HG03097 (cell line): ENCODE measurements around the gene MEIOSIN.
A peak's percentile ranks its signal among the peaks of the same experiment; 100 is the strongest.
"Not testable (repeated sequence)": the region's sequence is repeated elsewhere in the genome, so short reads cannot be mapped to it uniquely, and the experiment has no call there.

ENCODE experiments used
- ATAC-seq: cut with Tn5 transposase; IDR thresholded peaks from one replicate; pipeline ENCODE4 v1.9.1; 2021; ENCODE audit not compliant: unreplicated experiment, low FRiP score

The MEIOSIN gene

DNA sequence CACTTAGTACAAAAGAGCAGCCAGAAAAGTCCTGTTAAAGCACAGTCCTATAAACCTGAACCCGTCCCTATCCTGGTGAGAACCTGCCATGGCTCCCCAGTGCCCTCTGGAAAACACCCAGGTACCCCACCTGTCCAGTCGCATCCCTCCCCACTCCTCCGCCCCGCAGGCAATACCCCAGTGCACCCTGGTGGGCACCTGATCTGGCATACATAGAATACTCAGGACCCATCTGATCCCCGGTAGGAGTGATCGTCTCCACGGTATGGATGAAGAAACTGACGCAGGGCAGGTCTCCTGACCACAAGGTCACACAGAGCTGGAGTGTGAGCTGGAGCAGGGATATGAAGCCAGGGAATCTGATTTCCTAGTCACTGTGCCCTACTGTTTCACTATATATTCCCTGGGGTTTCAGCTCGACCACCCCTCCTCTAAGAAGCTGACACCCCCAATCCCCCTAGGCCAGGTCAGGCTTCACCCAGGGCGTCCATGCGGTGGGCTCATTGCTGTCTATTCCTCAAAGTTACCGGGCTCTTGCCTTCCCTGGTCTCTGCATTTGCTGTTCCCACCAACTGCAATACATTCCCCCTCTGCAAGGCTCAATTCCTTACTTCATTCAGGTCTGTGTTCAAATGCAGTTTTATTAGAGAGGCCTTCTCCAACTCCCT, 15.1 kb upstream of the MEIOSIN start:
- no peak for ATAC-seq

DNA sequence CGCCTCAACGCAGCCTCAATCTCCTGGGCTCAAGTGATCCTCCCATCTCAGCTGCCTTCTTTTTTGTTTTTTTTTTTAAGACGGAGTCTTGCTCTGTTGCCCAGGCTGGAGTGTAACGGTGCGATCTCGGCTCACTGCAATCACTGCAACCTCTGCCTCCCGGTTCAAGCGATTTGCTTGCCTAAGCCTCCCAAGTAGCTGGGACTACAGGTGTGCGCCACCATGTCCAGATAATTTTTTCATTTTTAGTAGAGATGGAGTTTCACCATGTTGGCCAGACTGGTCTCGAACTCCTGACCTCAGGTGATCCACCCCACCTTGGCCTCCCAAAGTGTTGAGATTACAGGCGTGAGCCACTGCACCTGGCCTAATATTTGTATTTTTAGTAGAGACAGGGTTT, 13.2 kb upstream of the MEIOSIN start:
- not testable (repeated sequence) for ATAC-seq

DNA sequence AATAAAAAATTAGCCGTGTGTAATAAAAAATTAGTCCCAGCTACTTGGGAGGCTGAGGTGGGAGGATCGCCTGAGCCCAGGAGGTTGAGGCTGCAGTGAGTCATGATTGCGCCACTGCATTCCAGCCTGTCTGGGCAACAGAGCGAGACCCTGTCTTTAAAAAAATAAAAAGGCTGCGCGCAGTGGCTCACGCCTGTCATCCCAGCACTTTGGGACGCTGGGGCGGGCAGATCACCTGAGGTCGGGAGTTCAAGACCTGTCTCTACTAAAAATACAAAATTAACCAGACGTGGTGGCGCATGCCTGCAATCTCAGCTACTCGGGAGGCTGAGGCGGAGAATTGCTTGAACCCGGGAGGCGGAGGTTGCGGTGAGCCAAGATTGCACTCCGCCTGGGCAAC, 4.6 kb upstream of the MEIOSIN start:
- not testable (repeated sequence) for ATAC-seq

DNA sequence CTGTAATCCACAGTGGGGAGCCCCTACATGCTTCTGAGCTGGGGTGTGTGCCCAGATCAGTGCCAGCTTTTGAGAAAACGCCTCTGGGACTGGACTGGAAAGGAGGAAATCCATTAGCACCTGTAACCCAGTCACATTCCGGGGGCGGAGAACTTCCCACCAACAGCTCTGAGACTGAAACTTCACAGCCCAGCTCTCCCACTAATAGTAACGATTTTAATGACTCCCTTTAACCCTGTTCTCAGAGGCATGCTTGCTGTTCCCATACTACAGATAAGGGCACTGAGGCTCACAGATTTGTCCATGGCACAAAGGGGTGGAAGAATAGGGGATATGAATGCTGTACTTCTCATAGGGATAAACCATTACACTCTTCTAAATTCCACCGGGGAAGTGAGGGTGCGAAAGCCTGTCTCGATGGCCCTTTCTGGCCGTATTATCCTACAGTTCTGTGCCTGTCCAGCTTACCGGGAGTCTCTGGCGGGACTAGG, 3.4 kb upstream of the MEIOSIN start:
- no peak for ATAC-seq

DNA sequence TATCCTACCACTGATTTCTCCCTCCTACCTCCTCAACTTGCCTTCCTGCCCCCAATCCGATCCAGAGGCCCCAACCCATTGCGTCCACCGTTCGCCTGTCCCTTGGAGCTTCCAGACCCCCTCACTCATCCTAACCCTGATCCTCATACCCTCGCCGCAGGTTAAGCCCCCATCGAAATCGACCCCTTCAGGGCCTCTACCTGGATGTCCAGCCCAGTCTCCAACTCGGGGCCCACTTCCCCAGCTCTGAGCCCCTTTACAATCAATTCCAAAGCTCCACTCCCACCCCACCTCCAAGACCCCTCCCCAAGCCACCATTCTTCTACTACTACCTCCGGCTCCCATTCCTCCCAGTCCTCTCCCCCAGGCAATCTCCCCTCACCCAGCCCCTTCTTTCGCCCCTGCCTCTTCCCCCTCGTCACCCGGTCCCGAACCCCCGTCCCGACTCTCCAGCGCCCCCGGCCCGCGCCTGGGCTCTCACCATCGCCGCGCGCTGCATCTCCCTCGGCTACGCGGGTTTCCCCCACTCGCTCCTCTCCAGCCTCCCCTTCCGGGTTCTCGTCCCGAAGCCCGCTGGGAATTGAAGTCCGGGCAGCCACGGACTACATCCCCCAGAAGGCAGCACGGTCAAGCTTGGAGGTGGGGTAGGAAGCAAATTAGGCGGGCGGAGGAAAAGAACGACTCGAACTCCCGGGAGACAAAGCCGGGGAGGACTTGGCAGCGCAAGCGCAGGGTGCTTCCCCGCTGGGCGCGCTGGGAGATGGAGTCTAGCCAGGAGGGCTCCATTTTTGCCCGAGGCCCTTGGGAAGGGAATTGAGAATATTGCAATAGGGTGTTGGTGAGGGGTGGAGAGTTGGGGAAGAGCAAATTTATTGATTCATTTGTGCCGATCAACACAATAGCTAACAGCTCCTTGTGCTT, 2.6 kb upstream of the MEIOSIN start, which contains the start of gene FBXO46:
FBXO46 (minus strand) TSS at position 529 of the 921 bp plus-strand sequence. CDS start 17,401 bp downstream, outside the sequence.
- ATAC-seq, result peak; percentile 94

DNA sequence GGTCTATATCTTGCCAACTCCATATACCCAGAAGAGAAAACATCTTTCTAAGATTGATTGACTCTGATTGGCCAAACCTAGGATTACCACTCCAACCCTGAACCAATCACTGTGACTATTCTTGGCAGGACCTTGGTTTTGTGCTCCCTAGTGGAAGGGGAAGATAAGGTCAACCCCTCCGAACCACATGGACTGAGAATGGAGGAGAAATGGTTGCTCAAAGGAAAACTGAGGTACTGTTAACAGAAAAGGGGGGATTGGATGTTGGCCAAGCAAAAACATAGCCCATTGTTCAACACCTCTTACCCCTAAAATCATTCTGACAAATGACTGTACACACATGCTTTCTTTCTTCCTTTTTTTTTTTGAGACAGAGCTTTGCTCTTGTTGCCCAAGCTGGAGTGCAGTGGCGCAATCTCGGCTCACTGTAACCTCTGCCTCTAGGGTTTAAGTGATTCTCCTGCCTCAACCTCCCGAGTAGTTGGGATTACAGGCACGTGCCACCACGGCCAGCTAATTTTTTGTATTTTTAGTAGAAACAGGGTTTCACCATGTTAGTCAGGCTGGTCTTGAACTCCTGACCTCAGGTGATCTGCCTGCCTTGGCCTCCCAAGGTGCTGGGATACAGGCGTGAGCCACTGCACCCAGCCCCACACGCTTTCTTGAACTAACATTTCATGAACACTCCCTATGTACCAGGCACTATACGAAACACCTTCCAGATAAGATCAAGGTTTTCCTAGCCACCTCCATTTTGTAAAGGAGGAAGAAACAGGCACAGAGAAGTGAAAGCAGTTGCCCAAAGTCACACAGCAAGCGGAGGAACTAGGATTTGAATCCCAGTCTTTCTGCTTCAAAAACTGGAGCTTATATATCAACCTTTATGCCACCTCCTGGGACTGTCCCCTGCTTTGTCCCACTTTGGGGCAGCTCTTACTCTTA, 6.5 kb downstream of the MEIOSIN start:
- no peak for ATAC-seq

DNA sequence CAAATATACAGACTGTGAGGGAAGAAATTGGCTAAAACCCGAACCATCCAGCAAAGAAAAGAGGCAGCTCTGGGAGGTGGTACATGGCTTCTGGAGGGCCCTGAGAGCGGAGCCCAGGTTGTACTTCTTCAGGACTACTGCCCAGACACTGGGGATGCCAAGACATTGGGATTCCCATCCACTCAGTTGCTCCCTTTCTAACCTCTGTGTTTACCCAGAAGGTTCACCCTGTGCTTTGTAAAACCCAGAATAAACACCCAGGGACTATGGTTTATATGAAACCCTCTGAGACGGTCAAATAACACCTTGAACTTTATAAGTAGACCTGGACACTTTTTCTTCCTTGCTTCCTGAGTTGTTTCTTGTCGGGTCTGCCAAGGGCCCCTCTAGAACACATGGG, 9.7 kb downstream of the MEIOSIN start:
- ATAC-seq, result no peak

DNA sequence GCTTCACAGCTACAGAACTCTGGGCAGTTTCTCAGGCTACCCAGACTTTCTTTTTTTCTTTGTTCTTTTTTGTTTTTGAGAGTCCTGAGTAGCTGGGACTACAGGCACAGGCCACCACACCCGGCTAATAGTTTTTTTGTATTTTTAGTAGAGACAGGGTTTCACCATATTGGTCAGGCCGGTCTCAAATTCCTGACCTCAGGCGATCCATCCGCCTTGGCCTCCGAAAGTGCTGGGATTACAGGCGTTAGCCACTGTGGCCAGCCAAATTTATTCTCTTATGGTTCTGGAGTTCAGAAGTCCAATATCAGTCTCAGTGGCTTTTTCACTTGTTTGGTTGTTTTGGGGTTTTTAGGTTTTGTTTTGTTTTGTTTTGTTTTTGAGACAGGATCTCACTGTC, 12.4 kb downstream of the MEIOSIN start:
- no peak for ATAC-seq

DNA sequence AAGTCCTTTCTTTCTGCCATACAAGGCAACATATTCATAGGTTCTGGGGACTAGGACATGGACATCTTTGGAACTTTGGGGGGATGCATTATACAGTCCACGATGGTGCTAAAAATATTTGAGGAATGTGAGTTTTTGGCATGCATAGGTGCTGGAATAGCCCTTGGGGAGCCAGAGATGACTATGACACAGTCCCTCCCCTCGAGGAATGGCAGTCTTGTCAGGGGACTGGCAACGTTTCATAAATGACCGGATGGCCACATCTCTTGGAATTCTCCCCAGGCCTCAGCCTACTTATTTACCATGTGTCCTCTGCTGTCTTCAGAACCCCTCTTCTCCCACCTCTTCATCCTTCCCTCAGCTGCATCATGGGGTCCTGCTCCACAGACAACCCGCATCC, 13.6 kb downstream of the MEIOSIN start:
- ATAC-seq, result no peak

DNA sequence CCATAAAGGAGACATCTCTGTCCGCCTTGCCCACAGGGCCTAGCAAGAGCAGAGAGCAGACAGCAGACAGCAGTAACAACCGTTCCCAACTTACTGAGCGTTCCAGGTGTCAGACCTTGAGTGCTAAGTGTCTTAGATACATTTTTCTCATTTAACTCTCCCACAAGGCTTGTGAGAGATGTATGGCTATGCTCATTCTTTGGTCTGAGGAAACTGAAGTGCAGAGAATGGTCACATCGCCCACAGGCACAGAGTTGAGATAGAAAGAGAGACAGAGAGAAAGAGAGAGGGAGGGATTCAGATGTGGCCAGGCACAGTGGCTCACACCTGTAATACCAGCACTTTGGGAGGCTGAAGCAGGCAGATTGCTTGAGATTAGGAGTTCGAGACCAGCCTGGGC, 14.3 kb downstream of the MEIOSIN start:
- ATAC-seq, result no peak

DNA sequence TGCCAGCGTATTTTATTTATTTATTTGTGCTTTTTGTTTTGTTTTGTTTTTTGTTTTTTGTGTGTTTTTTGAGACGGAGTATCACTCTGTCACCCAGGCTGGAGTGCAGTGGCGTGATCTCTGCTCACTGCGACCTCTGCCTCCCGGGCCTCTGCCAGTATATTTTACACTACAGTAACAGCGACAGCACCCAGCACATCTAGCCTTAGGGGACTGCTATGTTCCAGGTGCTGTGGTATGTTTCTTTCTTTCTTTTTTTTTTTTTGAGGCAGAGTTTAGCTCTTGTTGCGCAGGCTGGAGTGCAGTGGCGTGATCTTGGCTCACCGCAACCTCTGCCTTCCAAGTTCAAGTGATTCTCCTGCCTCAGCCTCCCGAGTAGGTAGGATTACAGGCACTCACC, 18.2 kb downstream of the MEIOSIN start:
- ATAC-seq, result not testable (repeated sequence)

DNA sequence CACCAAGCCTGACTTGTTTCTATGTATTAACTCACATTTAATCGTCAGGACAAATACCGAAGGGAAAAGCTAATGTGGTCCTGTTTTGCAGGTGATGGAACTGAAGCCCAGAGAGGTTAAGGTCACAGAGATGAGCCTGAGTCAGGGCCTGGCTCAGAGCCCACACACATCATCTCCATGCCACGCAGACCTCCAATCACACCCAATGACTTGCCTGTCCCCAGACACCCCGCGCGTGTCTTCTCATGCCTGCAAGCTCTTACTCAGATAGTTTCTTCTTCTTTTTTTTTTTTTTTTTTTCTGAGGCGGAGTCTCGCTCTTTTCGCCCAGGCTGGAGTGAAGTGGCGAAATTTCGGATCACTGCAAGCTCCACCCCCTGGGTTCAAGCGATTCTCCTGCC, 19.4 kb downstream of the MEIOSIN start:
- ATAC-seq, result no peak

DNA sequence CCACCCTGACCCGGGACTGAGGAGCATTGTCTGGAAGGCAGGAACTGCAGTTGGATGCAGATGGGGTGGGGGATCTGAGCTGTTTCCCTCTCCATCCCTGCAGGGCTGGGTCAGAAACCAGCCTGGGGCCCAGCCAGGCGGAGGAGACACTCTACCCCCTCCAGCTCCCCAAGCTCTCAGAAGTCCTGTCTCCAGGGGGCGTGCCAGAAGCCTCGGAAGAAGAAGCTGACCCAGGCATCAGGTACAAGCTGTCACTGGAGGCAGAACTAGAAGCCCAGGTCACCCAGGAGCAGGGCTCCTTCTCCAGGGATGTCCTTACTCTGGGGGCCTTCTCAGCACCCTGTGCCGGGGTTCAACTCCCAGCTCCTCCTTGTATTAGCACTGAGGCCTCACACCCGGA, 20.3 kb downstream of the MEIOSIN start:
- no peak for ATAC-seq

DNA sequence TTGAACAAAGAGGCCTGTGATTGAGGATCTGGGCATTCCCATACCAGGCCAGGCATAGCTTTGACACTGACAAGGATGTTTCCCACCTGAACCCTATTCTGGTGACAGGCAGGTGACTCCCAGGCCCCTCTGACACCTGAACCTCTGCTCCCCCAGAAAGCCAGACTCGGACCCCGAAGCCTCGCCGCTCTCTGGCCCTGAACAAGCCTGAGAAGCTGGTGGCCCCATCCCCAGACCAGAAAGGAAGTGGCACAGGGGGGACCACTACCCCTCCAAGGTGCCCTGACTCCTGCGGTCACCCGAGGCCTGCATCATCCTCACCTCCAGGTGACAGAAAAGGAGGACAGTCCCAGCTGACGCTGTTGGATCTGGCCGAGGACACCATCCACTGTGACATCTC, 21.1 kb downstream of the MEIOSIN start:
- ATAC-seq, result no peak

DNA sequence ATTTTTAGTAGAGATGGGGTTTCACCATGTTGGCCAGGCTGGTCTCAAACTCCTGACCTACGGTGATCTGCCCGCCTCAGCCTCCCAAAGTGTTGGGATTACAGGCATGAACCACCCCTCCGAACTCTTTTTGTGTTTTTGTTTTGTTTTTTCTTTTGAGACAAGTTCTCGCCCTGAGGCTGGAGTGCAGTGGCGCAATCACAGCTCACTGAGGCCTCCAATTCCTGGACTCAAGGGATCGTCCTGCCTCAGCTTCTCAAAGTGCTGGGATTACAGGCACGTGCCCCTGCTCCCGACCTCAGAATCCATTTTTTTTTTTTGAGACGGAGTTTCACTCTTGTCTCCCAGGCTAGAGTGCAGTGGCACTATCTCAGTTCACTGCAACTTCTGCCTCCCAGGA, 24.5 kb downstream of the MEIOSIN start:
- ATAC-seq, result no peak

DNA sequence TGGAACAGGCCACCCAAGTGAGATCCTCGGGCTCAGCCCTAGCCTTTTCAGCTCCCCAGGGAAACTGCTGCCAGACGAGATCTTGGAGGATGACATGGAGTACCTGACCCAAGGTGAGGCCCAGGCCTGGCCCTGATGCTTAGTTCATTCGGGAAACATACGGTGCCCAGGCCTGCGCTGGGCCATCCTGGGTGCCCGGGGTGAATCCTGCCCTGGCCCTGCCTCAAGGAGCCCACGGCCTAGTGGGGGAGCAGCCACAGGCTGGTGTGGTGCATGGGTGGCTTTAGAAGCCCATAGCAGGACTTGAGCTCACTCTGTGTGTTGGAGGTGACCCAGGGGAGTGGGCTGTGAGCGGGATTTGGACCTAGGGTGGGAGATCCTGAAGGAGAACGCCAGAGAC, 25.7 kb downstream of the MEIOSIN start:
- ATAC-seq, result no peak

DNA sequence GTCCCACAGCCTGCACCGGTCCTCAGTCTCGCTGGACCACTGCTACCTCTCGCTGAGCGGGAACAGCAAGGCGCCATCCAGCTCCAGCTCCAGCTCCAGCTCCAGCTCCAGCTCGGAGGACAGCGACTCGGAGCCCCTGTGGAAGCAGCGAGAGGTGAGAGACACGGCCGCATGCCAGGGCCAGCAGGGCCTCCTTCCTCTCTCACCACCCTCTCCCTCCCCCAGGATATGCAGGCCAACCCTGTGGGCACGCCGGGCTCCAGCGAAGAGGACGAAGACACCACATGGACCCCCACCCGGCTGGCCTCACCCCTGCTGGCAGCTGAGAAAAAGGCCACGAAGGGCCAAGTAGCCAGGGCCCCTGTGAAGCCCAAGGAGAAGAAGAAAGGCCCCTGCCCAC, 28.5 kb downstream of the MEIOSIN start:
- no peak for ATAC-seq

DNA sequence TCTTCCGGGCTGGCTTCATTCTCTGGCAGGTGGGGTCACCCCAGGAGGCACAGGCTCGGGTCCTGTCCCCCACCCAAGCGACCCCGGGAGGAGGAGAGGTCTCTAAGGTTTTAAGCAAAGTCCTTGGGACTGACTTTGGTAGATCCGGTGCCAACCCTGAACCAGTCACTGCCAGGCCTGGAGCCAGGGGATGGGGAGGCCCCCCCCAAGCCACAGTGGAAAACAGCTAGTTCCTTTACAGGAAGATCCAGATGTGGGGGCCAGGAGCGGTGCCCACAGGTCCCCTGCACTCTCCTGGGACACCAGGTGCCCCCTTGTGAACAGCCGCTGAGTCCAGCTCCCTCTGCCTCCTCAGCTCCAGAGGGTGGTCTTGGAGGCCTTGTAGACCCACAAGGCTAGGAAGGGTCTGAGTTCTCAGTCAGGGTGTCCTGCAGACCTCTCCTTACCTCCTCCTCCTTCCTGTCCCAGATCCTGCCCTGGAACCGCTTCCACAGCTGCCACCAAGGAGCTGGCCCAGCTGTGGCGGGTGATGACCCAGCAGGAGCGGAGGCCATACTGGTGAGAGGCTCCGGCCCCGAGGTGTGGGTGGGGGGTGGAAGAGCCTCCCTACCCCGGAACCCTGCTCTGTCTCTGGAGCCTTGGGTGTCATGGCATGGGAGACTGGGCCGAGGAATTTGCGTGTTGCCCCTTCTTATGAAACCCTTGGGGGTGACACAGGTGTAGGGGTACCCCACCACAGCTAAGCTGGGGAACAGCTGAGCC, 29.8 kb downstream of the MEIOSIN start:
- no peak for ATAC-seq

DNA sequence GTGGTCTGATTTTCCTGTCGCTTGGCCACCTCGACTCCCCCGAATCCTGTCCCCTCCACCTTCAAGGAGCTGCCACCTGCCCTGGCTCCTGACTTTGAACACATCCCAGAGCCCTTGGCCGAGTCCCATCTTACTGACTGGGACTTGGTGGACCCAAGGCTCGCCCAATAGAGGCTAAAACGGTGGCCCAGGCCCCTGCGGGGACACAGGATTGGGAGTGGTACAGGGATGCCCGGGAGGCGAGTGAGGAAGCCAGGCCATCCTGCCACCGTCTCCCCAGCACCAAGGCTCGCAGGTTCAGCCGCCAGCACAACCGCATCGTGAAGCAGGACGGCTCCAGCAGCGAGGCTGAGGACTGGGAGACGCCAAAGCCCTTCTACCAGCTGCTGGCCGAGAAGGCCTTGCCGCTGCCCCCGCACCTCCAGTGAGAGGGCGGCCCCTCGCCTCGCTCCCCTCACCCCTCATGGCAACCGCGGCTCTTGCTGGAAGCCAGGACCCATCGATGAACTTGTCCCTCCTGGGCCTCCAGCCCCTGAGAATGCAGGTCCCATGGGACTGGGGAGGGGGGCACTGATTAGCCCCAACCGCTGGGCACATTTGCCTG, 30.6 kb downstream of the MEIOSIN start:
- ATAC-seq, result no peak
